Neuron (in vitro differentiated cells): ENCODE measurements around the gene C6orf52.
"Not testable (repeated sequence)": the region's sequence is repeated elsewhere in the genome, so short reads cannot be mapped to it uniquely, and the experiment has no call there.

Source experiments
- H2AFZ ChIP-seq: one replicate; pipeline ENCODE4 v1.6.1; 2013; ENCODE audit warnings: low read depth, mild to moderate bottlenecking, inconsistent platforms, low read length, moderate library complexity
- H3K27me3 ChIP-seq: one replicate; pipeline ENCODE4 v1.6.1; 2013; ENCODE audit warnings: low read length; ENCODE audit not compliant: insufficient read depth
- H3K36me3 ChIP-seq: one replicate; pipeline ENCODE4 v1.6.1; 2013; ENCODE audit warnings: low read length; ENCODE audit not compliant: insufficient read depth
- H3K4me1 ChIP-seq: one replicate; pipeline ENCODE4 v1.6.1; 2013; ENCODE audit warnings: low read length; ENCODE audit not compliant: insufficient read depth
- H3K4me3 ChIP-seq: 2 replicates; pipeline ENCODE4 v1.5.1; 2013; ENCODE audit warnings: mild to moderate bottlenecking, low read length, moderate library complexity
- H3K9me3 ChIP-seq: one replicate; pipeline ENCODE4 v1.6.1; 2013; ENCODE audit warnings: low read length

Gene C6orf52

DNA sequence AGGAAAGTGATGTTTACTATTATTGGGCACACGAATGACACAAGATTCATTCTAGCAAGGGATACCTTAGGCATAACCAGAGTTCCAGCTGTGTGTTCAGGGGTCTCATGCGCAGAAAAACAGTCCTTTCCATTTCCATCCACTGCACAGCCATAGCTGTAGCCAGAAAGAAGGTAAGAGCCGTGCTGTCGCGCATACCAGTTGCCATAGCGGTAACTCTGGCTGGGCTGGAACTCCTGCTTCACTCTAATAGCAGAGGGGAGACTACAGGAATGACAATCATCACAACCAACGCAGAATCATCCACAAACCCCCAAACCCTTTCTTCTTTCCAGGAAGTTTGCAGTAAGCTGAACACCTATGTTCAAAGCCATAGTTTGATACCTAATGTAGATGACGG lies 7.5 kb downstream of the C6orf52 start:
- H3K4me3 ChIP-seq: no peak overlapping the region
- H3K9me3 ChIP-seq: peaks cover 3% of the 10 kb centered on the region
- H3K4me1 ChIP-seq: no peaks in the 10 kb centered on the region
- no peaks in the 10 kb centered on the region for H3K27me3 ChIP-seq
- no peaks in the 10 kb centered on the region for H3K36me3 ChIP-seq
- H2AFZ ChIP-seq: no peak overlapping the region

DNA sequence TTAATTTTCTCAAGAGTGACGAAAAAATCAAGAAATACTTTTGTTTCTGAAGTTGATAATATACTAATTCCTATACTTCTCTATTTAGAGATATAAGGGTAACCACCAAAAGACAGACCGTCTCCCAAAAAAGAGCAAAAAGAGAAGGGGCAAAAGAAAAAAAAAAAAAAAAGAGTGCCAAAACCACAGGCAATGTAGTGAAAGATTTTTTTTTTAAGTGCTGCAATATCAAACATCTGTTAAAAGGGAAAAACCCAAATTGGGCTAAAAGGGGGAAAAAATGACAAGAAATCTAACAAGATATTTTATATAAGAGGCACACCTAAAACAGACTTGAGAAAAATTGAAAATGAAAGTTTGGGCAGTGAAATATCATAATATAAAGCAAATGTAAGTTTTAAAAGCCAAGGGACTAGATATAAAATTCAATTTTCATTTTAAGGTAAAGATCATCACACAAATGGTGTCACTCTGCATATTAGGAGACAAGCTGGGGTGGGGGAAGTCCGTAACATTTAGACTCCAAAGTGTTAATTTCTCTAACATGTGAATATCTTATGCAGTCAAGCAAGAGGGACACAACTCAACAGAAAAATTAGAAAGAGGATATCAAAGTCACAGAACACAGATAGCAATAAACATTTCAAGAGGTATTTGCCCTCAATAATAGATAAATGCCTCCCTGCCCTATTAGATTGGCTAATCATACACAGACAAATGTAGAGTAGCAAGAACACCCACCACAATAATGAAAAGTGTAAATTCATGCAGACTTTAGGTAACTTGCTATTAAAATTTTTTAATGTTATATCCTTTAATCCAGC lies 9.1 kb downstream of the C6orf52 start:
- Histone ChIP-seq H3K9me3 (peaks cover 5% of the 10 kb centered on the region), H2AFZ (no peak overlapping the region), H3K27me3 (no peaks in the 10 kb centered on the region), H3K4me3 (no peak overlapping the region), H3K4me1 (no peaks in the 10 kb centered on the region), H3K36me3 (no peaks in the 10 kb centered on the region)

DNA sequence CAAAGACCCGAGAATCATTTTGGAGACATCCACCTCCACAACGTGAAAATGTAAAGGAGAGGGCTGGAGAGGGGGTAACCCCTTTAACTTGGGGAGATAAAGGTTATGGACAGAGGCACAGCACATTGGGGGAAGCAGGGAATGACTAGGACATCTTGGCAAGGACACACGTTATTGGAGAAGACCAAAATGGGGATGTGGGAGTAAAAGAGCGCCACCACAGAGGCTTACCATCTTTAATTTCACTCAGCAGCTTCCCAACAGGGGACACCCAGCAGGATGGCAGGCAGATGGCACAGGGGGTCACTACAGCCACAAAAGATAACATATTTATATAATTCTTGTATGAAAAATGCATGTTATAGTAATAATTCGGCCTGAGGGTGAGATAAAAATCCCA lies 9.8 kb downstream of the C6orf52 start:
- Histone ChIP-seq H2AFZ (no peak overlapping the region), H3K4me3 (no peak overlapping the region), H3K4me1 (no peaks in the 10 kb centered on the region), H3K9me3 (peaks cover 5% of the 10 kb centered on the region), H3K36me3 (no peaks in the 10 kb centered on the region), H3K27me3 (no peaks in the 10 kb centered on the region)

DNA sequence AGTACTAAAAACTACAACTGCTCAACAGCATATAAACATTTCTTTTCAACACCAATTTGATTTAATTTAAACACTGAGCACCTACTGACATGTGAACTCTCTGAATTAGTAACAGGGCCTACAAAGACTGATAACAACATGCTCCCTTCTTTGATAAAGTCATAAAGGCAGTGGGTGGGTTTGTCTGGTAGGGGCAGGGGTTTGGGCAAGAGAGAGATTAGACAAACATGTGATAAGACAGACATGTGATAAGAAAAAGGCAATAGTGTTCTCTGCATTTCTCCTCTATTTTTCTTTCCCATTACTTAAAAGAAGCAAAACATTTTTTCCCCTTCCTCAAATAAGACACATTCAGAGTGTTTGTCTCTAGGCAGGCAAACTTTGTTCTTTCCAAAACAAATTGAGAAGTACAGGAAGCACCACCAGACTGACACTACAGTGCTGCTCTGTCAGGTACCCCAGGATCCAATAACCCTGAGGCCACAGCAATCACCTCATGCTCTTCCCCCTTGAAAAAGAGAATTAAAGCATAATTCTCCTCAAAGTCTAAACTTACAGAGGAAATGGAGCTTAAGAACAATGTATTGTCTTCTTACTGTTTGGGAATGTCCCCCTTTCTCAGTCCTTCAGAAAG lies 11.9 kb downstream of the C6orf52 start:
- Histone ChIP-seq H2AFZ (no peak overlapping the region), H3K4me3 (no peak overlapping the region), H3K4me1 (no peaks in the 10 kb centered on the region), H3K27me3 (no peaks in the 10 kb centered on the region), H3K9me3 (peaks cover 5% of the 10 kb centered on the region), H3K36me3 (no peaks in the 10 kb centered on the region)

DNA sequence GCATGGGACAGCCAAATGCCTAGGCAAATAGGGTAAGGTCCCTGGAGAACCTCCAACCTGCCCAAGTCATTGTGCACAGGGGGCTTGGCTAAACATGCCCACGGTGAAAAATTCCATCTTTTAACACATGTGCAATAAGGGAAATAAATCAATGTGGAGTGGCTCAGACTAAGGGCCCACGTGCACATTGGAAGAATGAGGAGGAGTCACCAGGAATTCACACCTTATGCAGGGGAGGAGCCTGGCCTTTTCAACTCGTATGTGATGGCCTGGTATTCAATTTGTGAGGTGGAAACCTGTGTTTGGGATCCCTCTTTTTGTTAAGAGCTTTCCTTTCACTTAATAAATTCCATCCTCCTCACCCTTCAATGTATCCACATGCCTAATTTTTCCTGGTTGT lies 12.6 kb downstream of the C6orf52 start:
- H3K36me3 ChIP-seq: no peaks in the 10 kb centered on the region
- H3K27me3 ChIP-seq: no peaks in the 10 kb centered on the region
- no peak overlapping the region for H2AFZ ChIP-seq
- H3K9me3 ChIP-seq: peaks cover 5% of the 10 kb centered on the region
- H3K4me1 ChIP-seq: no peaks in the 10 kb centered on the region
- H3K4me3 ChIP-seq: no peak overlapping the region

DNA sequence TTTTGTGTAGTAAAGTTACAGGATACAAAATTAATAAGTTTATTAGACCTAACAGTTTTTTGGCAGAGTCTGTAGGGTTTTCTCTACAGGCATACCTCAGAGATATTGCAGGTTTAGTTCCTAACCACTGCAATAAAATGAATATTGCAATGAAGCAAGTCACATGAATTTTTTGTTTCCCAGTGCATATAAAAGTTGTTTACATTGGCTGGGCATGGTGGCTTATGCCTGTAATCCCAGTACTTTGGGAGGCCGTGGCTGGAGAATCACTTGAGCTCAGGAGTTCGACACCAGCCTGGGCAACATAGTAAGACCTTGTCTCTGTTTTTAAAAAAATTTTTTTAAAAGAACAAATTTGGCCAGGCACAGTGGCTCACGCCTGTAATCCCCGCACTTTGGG lies 16.0 kb downstream of the C6orf52 start:
- Histone ChIP-seq H3K27me3 (no peaks in the 10 kb centered on the region), H3K4me1 (no peaks in the 10 kb centered on the region), H2AFZ (no peak overlapping the region), H3K9me3 (peaks cover 5% of the 10 kb centered on the region), H3K4me3 (no peak overlapping the region), H3K36me3 (no peaks in the 10 kb centered on the region)

DNA sequence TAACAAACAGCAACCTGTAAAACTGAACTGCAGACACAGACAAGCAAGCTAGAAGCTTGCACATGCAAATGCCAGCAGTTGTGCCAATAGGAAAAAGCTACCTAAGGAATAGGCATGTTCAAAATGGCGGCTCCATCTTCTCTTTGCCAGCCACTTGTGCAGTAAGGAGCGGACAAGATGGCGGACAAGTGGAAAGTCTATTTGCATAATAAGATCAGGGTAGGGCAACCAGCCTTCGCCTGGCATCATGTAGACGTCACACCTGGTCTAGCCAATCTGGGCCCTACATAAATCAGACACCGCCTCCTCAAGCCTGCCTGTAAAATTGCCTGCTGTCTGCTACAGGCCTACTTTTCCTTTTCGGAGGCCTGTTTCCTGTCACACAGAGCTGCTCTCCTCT lies 18.0 kb downstream of the C6orf52 start:
- Histone ChIP-seq H2AFZ (no peak overlapping the region), H3K4me3 (no peak overlapping the region), H3K27me3 (no peaks in the 10 kb centered on the region), H3K9me3 (no peaks in the 10 kb centered on the region), H3K36me3 (no peaks in the 10 kb centered on the region), H3K4me1 (no peaks in the 10 kb centered on the region)

DNA sequence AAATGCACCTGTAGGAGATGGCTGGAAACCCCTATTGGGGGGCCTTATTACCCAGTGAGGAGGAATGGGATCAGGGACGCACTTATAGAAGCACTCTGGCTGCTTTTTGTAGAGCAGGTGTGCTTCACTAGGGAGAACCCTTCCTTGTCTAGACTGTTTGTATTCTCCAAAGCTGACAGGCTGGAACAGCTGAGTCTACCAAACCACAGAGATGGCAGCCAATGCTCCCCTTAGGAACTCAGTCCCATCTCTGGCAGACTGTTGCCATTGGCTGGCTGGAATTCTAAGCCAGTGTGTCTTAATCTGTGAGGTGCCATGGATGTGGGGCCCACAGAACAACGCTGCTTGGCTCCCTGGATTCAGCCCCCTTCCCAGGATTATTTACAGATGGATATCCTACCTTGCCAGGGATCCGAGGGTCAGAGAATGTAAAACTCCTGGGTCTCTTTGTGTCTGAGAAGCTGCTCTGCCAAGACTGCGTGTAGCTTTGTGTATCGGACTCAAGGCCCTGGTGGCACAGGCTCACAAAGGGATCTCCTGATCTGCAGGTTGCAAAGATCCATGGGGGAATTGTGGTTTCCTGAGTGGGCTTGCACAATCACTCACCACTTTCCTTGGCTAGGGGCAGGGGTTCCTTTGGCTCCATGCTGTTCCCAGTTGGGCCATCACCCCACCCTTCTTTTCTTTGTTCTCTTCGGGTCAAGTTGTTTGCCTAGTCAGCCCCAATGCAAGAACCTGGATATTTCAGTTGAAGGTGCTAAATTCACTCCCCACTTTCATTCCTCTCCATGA lies 26.1 kb downstream of the C6orf52 start:
- no peaks in the 10 kb centered on the region for H3K4me1 ChIP-seq
- H3K4me3 ChIP-seq: no peak overlapping the region
- no peaks in the 10 kb centered on the region for H3K36me3 ChIP-seq
- H3K9me3 ChIP-seq: peaks cover 1% of the 10 kb centered on the region
- H2AFZ ChIP-seq: no peak overlapping the region
- H3K27me3 ChIP-seq: no peaks in the 10 kb centered on the region

DNA sequence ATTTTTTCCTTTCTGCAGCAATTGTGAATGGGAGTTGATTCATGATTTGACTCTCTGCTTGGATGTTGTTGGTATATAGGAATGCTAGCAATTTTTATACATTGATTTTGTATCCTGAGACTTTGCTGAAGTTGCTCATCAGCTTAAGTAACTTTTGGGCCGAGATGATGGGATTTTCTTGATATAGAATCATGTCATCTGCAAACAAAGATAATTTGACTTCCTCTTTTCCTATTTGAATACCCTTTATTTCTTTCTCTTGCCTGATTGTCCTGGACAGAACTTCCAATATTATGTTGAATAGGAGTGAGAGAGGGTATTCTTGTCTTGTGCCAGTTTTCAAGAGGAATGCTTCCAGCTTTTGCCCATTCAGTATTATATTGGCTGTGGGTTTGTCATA lies 28.8 kb downstream of the C6orf52 start:
- not testable (repeated sequence) for H3K4me1 ChIP-seq, H3K9me3 ChIP-seq, H2AFZ ChIP-seq, H3K36me3 ChIP-seq, H3K4me3 ChIP-seq, H3K27me3 ChIP-seq

DNA sequence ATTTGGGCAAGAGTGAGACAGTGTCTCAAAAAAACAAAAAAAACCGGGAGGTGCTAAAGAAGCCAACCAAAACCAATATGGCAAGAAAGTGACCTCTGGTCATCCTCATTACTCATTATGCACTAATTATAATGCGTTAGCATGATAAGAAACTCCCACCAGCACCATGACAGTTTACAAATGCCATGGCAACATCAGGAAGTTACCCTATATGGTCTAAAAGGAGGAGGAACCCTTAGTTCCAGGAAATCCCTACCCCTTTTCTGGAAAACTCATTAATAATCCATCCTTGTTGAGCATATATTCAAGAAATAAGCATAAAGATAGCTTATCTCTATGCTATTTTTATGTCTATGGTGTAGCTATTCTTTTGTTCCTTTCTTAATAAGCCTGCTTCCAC lies 31.7 kb downstream of the C6orf52 start:
- Histone ChIP-seq H3K27me3 (no peaks in the 10 kb centered on the region), H3K36me3 (no peaks in the 10 kb centered on the region), H3K4me1 (no peaks in the 10 kb centered on the region), H3K9me3 (no peaks in the 10 kb centered on the region), H2AFZ (no peak overlapping the region), H3K4me3 (no peak overlapping the region)

DNA sequence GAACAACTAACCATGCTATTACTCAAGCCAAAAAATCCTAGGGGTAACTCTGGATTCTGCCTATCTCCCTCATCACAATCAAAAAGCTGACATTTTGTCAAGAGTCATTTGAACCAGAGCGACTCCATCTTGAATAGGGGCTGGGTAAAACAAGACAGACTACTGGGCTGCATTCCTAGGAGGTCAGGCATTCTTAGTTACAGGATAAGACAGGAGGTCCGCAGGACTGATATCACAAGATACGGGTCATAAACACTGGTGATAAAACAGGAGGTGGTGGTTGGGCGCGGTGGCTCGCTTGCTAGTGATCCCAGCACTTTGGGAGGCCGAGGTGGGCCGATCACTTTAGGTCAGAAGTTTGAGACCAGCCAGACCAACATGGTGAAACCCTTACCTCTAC lies 32.2 kb downstream of the C6orf52 start:
- Histone ChIP-seq H2AFZ (no peak overlapping the region), H3K36me3 (no peaks in the 10 kb centered on the region), H3K27me3 (no peaks in the 10 kb centered on the region), H3K9me3 (no peaks in the 10 kb centered on the region), H3K4me1 (no peaks in the 10 kb centered on the region), H3K4me3 (no peak overlapping the region)

DNA sequence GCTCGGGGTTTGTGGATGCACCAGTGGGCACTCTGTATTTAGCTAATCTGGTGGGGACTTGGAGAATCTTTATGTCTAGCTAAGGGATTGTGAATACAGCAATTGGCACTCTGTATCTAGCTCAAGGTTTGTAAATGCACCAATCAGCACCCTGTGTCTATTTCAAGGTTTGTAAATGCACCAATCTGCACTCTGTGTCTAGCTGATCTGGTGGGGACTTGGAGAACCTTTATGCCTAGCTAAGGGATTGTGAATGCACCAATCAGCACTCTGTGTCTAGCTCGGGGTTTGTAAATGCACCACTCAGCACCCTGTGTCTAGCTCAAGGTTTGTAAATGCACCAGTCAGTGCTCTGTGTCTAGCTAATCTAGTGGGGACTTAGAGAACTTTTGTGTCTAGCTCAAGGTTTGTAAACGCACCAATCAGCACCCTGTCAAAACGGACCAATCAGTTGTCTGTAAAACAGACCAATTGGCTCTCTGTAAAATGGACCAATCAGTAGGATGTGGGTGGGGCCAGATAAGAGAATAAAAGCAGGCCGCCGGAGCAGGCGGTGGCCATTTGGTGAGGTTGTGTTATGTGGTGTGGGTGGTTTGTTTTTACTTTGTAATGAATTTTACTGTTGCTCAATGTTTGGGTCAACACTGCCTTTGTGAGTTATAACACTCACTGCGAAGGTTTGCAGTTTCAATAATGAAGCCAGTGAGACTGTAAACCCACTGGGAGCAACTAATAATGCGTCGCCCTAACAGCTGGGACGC lies 33.8 kb downstream of the C6orf52 start:
- not testable (repeated sequence) for H3K27me3 ChIP-seq, H3K4me1 ChIP-seq, H3K36me3 ChIP-seq, H3K4me3 ChIP-seq, H2AFZ ChIP-seq, H3K9me3 ChIP-seq
